GM23338 (cell line): Measurements from ENCODE around the gene CITED1. TPM values are rescaled to one million over a fixed set of nuclear protein-coding genes. Genes with fewer than 3 reads are reported as not detected.
A peak's percentile ranks its signal among the peaks of the same experiment; 100 is the strongest.

Experiments used
- ATAC-seq: fragments of 200-7000 bp; cut with Tn5 transposase; 3 replicates; pipeline ENCODE4 v1.9.1; 2020
- DNase-seq: peaks from one replicate; pipeline ENCODE4 v3.0.0-alpha.2; 2015; ENCODE audit warnings: low spot score
- H2AFZ ChIP-seq: fragments of 200-600 bp; sonication (generic); 2 replicates; pipeline ENCODE4 v1.8.0; 2016; ENCODE audit warnings: antibody characterized with exemption, mild to moderate bottlenecking, moderate library complexity
- H3F3A ChIP-seq: fragments of 200-600 bp; sonication (generic); replicated peaks from 2 replicates; pipeline ENCODE4 v1.8.0; 2017; ENCODE audit warnings: antibody characterized with exemption, mixed run types, low read depth
- H3K27ac ChIP-seq: fragments of 200-600 bp; sonication (generic); 2 replicates; pipeline ENCODE4 v1.6.1; 2016; ENCODE audit warnings: low read depth
- H3K27me3 ChIP-seq: fragments of 200-600 bp; sonication (generic); 2 replicates; pipeline ENCODE4 v1.8.0; 2016; ENCODE audit warnings: mild to moderate bottlenecking, mixed run types, moderate library complexity; ENCODE audit not compliant: insufficient read depth
- H3K36me3 ChIP-seq: fragments of 200-600 bp; sonication (generic); 2 replicates; pipeline ENCODE4 v1.8.0; 2016; ENCODE audit warnings: mild to moderate bottlenecking; ENCODE audit not compliant: insufficient read depth
- H3K4me1 ChIP-seq: fragments of 200-600 bp; sonication (generic); 2 replicates; pipeline ENCODE4 v1.8.0; 2016; ENCODE audit warnings: mild to moderate bottlenecking, moderate library complexity; ENCODE audit not compliant: insufficient read depth
- H3K4me2 ChIP-seq: fragments of 200-600 bp; sonication (generic); 2 replicates; pipeline ENCODE4 v1.7.1; 2017; ENCODE audit warnings: mixed run types
- H3K4me3 ChIP-seq: fragments of 200-600 bp; sonication (generic); 2 replicates; pipeline ENCODE4 v1.6.1; 2016; ENCODE audit warnings: mixed run types
- H3K79me2 ChIP-seq: fragments of 200-600 bp; sonication (generic); replicated peaks from 2 replicates; pipeline ENCODE4 v1.8.0; 2017; ENCODE audit warnings: mild to moderate bottlenecking; ENCODE audit not compliant: insufficient read depth
- H3K9me2 ChIP-seq: fragments of 200-600 bp; sonication (generic); 2 replicates; pipeline ENCODE4 v1.8.0; 2017; ENCODE audit not compliant: insufficient read depth
- H4K20me1 ChIP-seq: fragments of 200-600 bp; sonication (generic); replicated peaks from 2 replicates; pipeline ENCODE4 v1.8.0; 2017; ENCODE audit warnings: mild to moderate bottlenecking; ENCODE audit not compliant: insufficient read depth
- H3K27ac Mint-ChIP-seq: 2 replicates; pipeline ENCODE4 v1.8.0; 2020; ENCODE audit warnings: inconsistent platforms, mild to moderate bottlenecking, moderate library complexity, mixed read lengths
- H3K27me3 Mint-ChIP-seq: 3 replicates; pipeline ENCODE4 v1.8.0; 2022; ENCODE audit warnings: low read depth, mild to moderate bottlenecking, moderate library complexity, mixed read lengths, inconsistent platforms; ENCODE audit not compliant: insufficient read depth, poor library complexity
- H3K36me3 Mint-ChIP-seq: 3 replicates; pipeline ENCODE4 v1.8.0; 2021; ENCODE audit warnings: low read depth, mild to moderate bottlenecking, inconsistent platforms, moderate library complexity, mixed read lengths
- H3K4me1 Mint-ChIP-seq: 3 replicates; pipeline ENCODE4 v1.8.0; 2020; ENCODE audit warnings: mild to moderate bottlenecking, inconsistent platforms, mixed read lengths
- H3K4me3 Mint-ChIP-seq: 3 replicates; pipeline ENCODE4 v1.8.0; 2021; ENCODE audit warnings: moderate library complexity, mild to moderate bottlenecking, inconsistent platforms, mixed read lengths
- H3K9me3 Mint-ChIP-seq: 3 replicates; pipeline ENCODE4 v1.8.0; 2020; ENCODE audit warnings: moderate library complexity, mild to moderate bottlenecking, inconsistent platforms, mixed read lengths
- CREB1 ChIP-seq: fragments of 250-450 bp; sonication (Bioruptor Pico); IDR thresholded peaks from 2 replicates; pipeline ENCODE4 v1.5.0; 2020; ENCODE audit warnings: low read depth, mild to moderate bottlenecking, moderate library complexity
- CTCF ChIP-seq, 2 experiments: fragments of 200-600 bp in 1 of 2; sonication (generic) in 1 of 2; conservative IDR thresholded peaks; 2 replicates each; pipeline versions ENCODE4 v1.5.1 to v1.6.1; 2016 to 2017; ENCODE audit warnings: antibody characterized with exemption in 2 of 2, low read depth in 2 of 2, mild to moderate bottlenecking in 2 of 2, moderate library complexity in 1 of 2
- ETS1 ChIP-seq: IDR thresholded peaks from 2 replicates; pipeline ENCODE4 v1.6.1; 2016; ENCODE audit warnings: antibody characterized with exemption
- EZH2 ChIP-seq: fragments of 200-600 bp; sonication (generic); IDR thresholded peaks from one replicate; pipeline ENCODE4 v1.8.0; 2017; ENCODE audit warnings: antibody characterized with exemption, mild to moderate bottlenecking, low read depth; ENCODE audit not compliant: unreplicated experiment
- JUNB ChIP-seq: IDR thresholded peaks from one replicate; pipeline ENCODE4 v1.6.1; 2016; ENCODE audit warnings: antibody characterized with exemption; ENCODE audit not compliant: unreplicated experiment
- POLR2AphosphoS5 ChIP-seq: IDR thresholded peaks from 2 replicates; pipeline ENCODE4 v1.6.1; 2016; ENCODE audit warnings: antibody characterized with exemption, low read depth
- ZNF331 ChIP-seq: fragments of 250-450 bp; sonication (Bioruptor Pico); IDR thresholded peaks from 2 replicates; pipeline ENCODE4 v1.5.0; 2020; ENCODE audit warnings: low read depth, mild to moderate bottlenecking, moderate library complexity
- ZNF462 ChIP-seq: fragments of 250-450 bp; sonication (Bioruptor Pico); IDR thresholded peaks from 2 replicates; pipeline ENCODE4 v1.5.0; 2020; ENCODE audit warnings: mild to moderate bottlenecking, moderate library complexity
- polyA plus RNA-seq: library from polyadenylated mRNA; unstranded; fragments of >200 nt; fragmentation: Nextera tagmentation; extraction: Ambion mirVana; gene quantifications from 2 replicates; pipeline ENCODE4 v1.2.1, GENCODE V29; 2016
- total RNA-seq: library from RNA; depleted of rRNA; stranded (reverse); fragments of >200 nt; shearing (Covaris generic); gene quantifications from 2 replicates; pipeline ENCODE4 v1.2.3, GENCODE V29; 2014

The CITED1 gene
- total and polyA plus RNA-seq, 2 experiments from 2014 or later = 0.45 to 1.1 TPM

- Mint-ChIP-seq H3K4me3 (no peak overlapping the region), H3K9me3 (no peaks in the 10 kb centered on the region)
- no peaks in the 10 kb centered on the region for H3K9me2 ChIP-seq
Measured at GRCh38 chrX:72258174-72258573, 47.5 kb downstream of the CITED1 start.

GRCh38 chrX:72255864-72256263 lies 49.9 kb downstream of the CITED1 start:
- ATAC-seq (no peak), DNase-seq (no peak)
- no peaks in the 10 kb centered on the region for H3F3A ChIP-seq
- no peak overlapping the region for H3K27ac ChIP-seq
- Mint-ChIP-seq H3K9me3 (no peaks in the 10 kb centered on the region), H3K27me3 (peaks cover 14% of the 10 kb centered on the region), H3K4me3 (peak overlapping the region; percentile 67), H3K27ac (no peak overlapping the region), H3K4me1 (peaks cover 19% of the 10 kb centered on the region), H3K36me3 (no peaks in the 10 kb centered on the region)
- H2AFZ ChIP-seq = peak overlapping the region; percentile 63; the same call in 1 of the 2 replicates
- H3K9me2 ChIP-seq = no peaks in the 10 kb centered on the region
- no peaks in the 10 kb centered on the region for H3K36me3 ChIP-seq
- no peaks in the 10 kb centered on the region for H4K20me1 ChIP-seq
- no peaks in the 10 kb centered on the region for H3K79me2 ChIP-seq
- H3K4me2 ChIP-seq = peak overlapping the region; percentile 78
- peak overlapping the region; percentile 46 for H3K4me3 ChIP-seq
- no peaks in the 10 kb centered on the region for H3K27me3 ChIP-seq
- peaks cover 6% of the 10 kb centered on the region for H3K4me1 ChIP-seq
- TF ChIP-seq ETS1 (no peak), JUNB (no peak), CTCF (conservative IDR thresholded peaks at IDR 0.05; ENCODE audit: low read depth in 2 of 2) (no peak), ZNF331 (CRISPR knock-in tag) (no peak), ZNF462 (no peak), POLR2AphosphoS5 (no peak)

More at GRCh38 chrX:72258174-72258573, 47.5 kb downstream of the CITED1 start:
- DNase-seq (no peak), ATAC-seq (no peak)
- Mint-ChIP-seq H3K36me3 (no peaks in the 10 kb centered on the region), H3K4me1 (peaks cover 19% of the 10 kb centered on the region), H3K27me3 (peaks cover 7% of the 10 kb centered on the region), H3K27ac (no peak overlapping the region)
- H3K4me1 ChIP-seq = peaks cover 6% of the 10 kb centered on the region
- no peaks in the 10 kb centered on the region for H3K36me3 ChIP-seq
- H3K4me3 ChIP-seq = no peak overlapping the region
- H3K27me3 ChIP-seq = no peaks in the 10 kb centered on the region
- no peaks in the 10 kb centered on the region for H4K20me1 ChIP-seq
- no peak overlapping the region for H3K4me2 ChIP-seq
- no peaks in the 10 kb centered on the region for H3F3A ChIP-seq
- H3K79me2 ChIP-seq = no peaks in the 10 kb centered on the region
- no peak for TF ChIP-seq POLR2AphosphoS5
- no peak for TF ChIP-seq CTCF (conservative IDR thresholded peaks at IDR 0.05; ENCODE audit: low read depth in 2 of 2)
- TF ChIP-seq CREB1 (CRISPR knock-in tag) = no peak
- TF ChIP-seq JUNB = no peak
- no peak for TF ChIP-seq EZH2
- no peak overlapping the region for H2AFZ ChIP-seq
- no peak overlapping the region for H3K27ac ChIP-seq
